Nephron progenitor cell (in vitro differentiated cells): Measurements from ENCODE around the gene ITFG1.
A peak's percentile ranks its signal among the peaks of the same experiment; 100 is the strongest.

Experiments
- DNase-seq: peaks from one replicate; pipeline ENCODE4 v3.0.0; 2021
- H3K27ac Mint-ChIP-seq: 2 replicates; pipeline ENCODE4 v1.8.0; 2021; ENCODE audit warnings: mild to moderate bottlenecking, moderate library complexity, mixed read lengths
- H3K27me3 Mint-ChIP-seq: 2 replicates; pipeline ENCODE4 v1.8.0; 2021; ENCODE audit warnings: mild to moderate bottlenecking, low read depth, mixed read lengths; ENCODE audit not compliant: poor library complexity
- H3K36me3 Mint-ChIP-seq: 2 replicates; pipeline ENCODE4 v1.8.0; 2021; ENCODE audit warnings: low read depth, mixed read lengths
- H3K4me1 Mint-ChIP-seq: 2 replicates; pipeline ENCODE4 v1.8.0; 2021; ENCODE audit warnings: mixed read lengths
- H3K4me3 Mint-ChIP-seq: 2 replicates; pipeline ENCODE4 v1.8.0; 2021; ENCODE audit warnings: mild to moderate bottlenecking, moderate library complexity, mixed read lengths
- H3K9me3 Mint-ChIP-seq: 2 replicates; pipeline ENCODE4 v1.8.0; 2021; ENCODE audit warnings: mild to moderate bottlenecking, moderate library complexity, mixed read lengths
- TF ChIP-seq, protein P1 (sequence below): fragments of 200-600 bp; sonication (generic); IDR thresholded peaks from 2 replicates; pipeline ENCODE4 v1.5.0; 2021; ENCODE audit warnings: antibody characterized with exemption

ITFG1 gene

DNA sequence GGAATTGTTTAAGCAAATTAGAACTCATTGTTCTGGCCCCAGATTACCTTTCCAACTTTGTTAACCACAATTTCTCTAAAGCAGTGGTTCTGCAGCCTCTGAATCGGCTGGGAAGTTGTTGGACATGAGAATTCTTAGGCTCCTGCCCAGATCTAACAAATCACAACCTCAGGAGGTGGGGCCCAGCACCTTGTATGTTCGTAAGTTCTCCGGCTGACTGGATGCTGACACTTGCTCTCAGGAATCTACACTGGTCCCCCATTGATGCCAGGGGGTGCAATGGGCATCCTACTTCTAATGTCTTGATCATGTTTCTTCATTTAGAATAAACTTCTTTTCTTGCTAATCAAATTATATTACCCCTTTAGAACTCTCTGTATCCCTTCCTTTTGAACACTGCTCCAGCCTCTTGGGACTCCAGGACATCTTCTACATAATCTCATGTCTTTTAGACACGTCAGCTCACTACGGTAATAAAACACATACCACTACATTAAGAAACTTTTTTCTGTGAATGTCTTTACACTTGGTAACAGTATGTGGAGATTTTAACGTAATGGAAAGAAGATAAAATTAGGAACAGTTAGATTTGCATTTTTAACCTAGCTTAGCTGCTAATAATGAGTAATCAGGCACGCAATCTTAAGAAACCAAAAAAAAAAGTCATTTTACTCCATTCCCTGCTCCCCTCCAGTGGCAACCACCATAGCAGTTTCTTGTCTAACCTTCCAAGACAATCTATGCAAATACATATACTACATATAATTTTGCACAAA, 143.2 kb downstream of the ITFG1 start:
- Mint-ChIP-seq H3K36me3 (peaks cover 4% of the 10 kb centered on the region), H3K9me3 (no peaks in the 10 kb centered on the region), H3K4me3 (no peak overlapping the region), H3K4me1 (no peaks in the 10 kb centered on the region), H3K27ac (peak overlapping the region; percentile 15), H3K27me3 (no peaks in the 10 kb centered on the region)
- TF ChIP-seq, protein P1, sequence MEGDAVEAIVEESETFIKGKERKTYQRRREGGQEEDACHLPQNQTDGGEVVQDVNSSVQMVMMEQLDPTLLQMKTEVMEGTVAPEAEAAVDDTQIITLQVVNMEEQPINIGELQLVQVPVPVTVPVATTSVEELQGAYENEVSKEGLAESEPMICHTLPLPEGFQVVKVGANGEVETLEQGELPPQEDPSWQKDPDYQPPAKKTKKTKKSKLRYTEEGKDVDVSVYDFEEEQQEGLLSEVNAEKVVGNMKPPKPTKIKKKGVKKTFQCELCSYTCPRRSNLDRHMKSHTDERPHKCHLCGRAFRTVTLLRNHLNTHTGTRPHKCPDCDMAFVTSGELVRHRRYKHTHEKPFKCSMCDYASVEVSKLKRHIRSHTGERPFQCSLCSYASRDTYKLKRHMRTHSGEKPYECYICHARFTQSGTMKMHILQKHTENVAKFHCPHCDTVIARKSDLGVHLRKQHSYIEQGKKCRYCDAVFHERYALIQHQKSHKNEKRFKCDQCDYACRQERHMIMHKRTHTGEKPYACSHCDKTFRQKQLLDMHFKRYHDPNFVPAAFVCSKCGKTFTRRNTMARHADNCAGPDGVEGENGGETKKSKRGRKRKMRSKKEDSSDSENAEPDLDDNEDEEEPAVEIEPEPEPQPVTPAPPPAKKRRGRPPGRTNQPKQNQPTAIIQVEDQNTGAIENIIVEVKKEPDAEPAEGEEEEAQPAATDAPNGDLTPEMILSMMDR = no peak
- no peak for DNase-seq

DNA sequence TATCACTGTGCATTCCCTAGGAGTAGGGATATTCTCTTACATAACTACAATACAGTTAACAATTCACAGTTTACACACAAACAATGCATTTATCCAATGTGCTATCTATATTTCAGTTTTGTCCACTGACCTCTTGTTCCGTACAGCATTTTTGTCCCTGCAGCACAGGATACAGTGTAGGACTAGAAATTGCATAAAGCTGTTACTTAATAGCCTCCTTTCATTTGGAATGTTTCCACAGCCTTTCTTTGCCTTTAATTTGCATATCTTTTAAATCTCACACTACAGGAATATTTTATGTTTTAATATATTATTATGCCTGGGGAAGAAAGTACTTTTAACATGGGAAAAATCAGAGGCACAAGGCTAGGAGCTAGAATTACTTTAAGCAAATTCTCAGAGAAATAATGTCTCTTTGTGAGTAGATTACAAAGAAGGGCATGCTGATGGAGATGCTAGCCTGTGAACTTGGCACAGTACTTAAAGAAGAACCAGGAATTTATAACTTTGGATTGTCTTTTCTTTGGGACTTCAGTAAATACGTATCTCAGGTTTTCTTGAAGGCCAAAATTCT, 144.3 kb downstream of the ITFG1 start:
- no peak for DNase-seq
- Mint-ChIP-seq H3K27ac (peak overlapping the region; percentile 47), H3K9me3 (no peaks in the 10 kb centered on the region), H3K36me3 (peaks cover 4% of the 10 kb centered on the region), H3K4me1 (no peaks in the 10 kb centered on the region), H3K4me3 (no peak overlapping the region), H3K27me3 (no peaks in the 10 kb centered on the region)
- TF ChIP-seq, protein P1 = no peak

DNA sequence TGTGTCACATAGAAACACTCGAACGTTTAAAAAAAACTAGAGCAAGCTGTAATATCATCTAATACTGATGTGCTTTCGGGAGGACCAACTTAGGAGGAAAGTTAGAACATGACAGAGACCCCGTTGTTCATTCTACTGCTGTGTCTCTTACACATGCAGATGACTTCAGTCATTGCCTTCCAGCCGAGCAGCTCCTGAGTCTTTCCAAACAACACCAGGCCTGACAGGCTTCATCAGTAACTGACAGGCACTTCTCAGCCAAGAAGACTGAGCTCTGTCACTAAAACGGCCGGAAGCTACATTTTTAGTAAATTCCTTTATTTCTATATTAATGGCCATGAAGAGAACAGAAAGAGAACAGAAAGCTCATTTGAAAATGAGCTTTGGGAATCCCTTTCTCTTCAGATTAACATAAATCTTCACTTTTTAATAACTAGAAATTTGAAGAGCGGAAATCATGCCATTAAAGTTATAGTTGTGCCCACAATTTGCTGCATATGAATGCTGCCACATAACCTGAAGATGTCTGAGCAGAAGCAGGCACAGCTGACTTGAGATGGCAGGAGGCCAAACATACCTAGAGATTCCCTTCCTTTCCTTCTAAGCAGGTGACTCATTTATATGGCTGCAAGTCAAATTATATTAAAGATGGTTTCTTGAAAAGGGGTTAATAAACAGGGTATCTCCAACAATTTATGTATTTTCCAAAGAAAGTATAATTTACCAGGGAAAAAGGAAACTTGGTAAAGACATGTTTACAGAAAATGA, 148.9 kb downstream of the ITFG1 start:
- Mint-ChIP-seq H3K36me3 (peaks cover 6% of the 10 kb centered on the region), H3K4me1 (no peaks in the 10 kb centered on the region), H3K4me3 (no peak overlapping the region), H3K27me3 (no peaks in the 10 kb centered on the region), H3K9me3 (no peaks in the 10 kb centered on the region), H3K27ac (no peak overlapping the region)
- no peak for DNase-seq
- TF ChIP-seq, protein P1 = no peak

DNA sequence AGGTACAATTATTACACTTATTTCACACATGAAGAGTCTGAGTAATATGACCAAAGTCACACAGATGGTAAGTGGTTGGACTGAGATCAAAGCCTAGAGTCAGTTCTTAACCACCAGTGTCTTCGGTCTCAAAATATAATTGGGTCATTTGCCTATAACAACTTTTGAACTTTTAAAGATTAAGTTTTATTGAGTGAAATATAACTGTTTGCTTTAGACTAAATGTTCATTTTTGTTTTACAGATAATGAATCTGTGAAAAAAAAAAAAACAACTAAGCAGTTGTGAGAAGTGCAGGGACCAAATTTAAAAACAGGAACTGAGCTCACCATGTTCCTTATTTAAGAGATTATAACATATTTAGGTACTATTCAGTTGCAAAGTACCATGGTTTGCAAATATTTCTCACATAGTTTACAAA, 150.1 kb downstream of the ITFG1 start:
- Mint-ChIP-seq H3K9me3 (no peaks in the 10 kb centered on the region), H3K27me3 (no peaks in the 10 kb centered on the region), H3K4me1 (no peaks in the 10 kb centered on the region), H3K4me3 (no peak overlapping the region), H3K36me3 (peaks cover 6% of the 10 kb centered on the region), H3K27ac (no peak overlapping the region)
- TF ChIP-seq, protein P1 = no peak
- no peak for DNase-seq

DNA sequence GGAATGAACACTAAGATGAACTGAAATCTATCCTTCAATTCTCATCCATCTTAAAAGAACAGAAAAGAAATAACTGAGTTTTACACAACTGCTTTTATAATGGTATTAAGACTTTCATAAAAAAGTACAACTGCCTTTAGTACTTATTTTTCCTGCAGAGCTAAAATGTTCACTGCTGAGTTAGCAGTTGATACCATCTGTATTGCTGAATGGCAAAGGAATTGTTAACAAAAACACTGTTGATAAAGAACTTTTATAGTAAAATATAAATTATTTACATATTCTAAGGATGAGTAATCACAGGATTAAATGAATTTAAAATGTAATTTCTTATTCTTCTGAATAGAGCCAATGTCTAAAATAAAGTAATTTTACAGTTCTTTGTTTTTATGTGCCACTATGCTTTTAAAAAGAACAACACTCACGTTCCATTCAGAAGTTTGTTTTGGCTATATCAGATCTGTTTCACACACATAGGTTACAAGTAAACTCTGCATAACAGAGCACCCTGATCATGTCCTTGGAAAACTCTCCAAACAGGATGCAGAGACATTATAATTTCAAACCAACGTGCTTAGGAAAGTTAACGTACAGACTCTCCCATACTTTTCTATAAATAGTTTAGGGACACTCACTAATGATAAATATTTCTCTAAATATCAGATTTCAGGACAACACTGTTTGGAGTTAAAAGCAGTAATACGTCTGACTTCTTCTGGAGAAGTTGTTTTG, 151.1 kb downstream of the ITFG1 start:
- no peak for DNase-seq
- TF ChIP-seq, protein P1 = no peak
- no peaks in the 10 kb centered on the region for H3K27me3 Mint-ChIP-seq
- no peaks in the 10 kb centered on the region for H3K9me3 Mint-ChIP-seq
- H3K36me3 Mint-ChIP-seq = peaks cover 6% of the 10 kb centered on the region
- no peak overlapping the region for H3K4me3 Mint-ChIP-seq
- no peaks in the 10 kb centered on the region for H3K4me1 Mint-ChIP-seq
- no peak overlapping the region for H3K27ac Mint-ChIP-seq
